NCI-H226 (cell line): Measurements from ENCODE around the gene ERBB2.

Source experiments
- DNase-seq: peaks from one replicate; pipeline ENCODE4 v3.0.0-alpha.2; 2015

Gene ERBB2

DNA sequence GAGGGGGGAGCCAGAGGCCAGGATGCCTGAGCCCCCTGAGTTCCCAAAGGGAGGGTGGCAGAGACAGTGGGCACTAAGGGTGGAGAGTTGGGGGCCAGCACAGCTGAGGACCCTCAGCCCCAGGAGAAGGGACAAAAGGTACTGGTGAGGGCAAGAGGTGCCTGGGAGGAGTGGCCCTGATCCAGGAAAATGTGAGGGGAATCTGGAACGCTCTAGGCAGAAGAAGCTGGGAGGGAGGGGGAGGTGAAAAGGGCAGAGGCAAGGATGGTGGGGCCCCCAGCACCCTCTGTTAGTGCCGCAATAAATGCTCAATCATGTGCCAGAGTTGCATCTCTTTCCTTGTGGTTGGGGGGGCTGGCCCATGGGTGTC is 33.6 kb upstream of the ERBB2 start:
- no peak for DNase-seq

DNA sequence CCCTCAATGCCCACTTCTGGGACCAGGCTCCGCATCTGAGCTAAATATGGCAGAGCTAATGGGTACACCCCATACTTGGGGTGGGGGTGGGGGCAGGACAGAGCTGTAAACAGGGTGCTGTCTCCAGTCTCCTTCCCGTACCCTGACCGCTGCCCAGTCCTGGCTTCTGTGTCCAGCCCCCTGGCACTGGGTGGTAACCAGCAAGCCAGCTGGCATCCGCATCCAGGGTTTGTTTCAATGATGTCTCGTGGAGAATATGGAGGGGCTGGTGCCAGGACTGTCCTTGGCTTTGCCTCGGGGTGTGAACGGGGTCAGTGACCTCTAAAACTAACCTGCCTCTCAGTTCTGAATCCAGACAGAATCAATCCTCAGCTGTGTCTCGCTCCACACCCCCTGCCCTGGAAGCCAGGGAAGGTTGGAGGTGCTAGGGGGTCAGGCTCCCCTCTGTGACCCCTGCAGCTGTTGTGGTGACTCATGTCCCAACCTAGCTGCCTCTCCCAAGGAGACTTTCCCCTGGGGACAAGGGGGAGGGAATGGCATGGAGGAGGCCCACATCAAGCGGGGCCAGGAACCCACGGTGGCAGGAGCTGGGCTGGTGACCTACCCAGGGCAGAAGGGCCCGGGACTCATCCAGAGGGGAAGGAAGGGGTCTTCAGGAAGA is 33.1 kb upstream of the ERBB2 start:
- DNase-seq: no peak

- no peak for DNase-seq
These were observed 32.5 kb upstream of the ERBB2 start for GRCh38 chr17:39667262-39667944.

GRCh38 chr17:39667945-39668924 is 31.6 kb upstream of the ERBB2 start, which contains the start of gene PNMT:
Gene PNMT (plus strand): TSS chr17:39668453. CDS start chr17:39668476, 23 bp downstream.
- peak; percentile 20 for DNase-seq

DNA sequence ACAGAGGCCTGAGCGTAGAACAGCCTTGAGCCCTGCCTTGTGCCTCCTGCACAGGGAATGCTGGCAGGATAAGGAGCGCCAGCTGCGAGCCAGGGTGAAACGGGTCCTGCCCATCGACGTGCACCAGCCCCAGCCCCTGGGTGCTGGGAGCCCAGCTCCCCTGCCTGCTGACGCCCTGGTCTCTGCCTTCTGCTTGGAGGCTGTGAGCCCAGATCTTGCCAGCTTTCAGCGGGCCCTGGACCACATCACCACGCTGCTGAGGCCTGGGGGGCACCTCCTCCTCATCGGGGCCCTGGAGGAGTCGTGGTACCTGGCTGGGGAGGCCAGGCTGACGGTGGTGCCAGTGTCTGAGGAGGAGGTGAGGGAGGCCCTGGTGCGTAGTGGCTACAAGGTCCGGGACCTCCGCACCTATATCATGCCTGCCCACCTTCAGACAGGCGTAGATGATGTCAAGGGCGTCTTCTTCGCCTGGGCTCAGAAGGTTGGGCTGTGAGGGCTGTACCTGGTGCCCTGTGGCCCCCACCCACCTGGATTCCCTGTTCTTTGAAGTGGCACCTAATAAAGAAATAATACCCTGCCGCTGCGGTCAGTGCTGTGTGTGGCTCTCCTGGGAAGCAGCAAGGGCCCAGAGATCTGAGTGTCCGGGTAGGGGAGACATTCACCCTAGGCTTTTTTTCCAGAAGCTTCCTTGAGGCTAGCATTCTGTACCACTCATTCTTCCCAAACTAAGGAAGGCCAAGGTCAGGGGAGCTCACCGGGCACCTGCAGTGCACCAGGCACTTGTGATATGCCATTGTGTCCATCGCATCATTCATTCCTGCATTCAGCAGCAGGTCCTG is 29.7 kb upstream of the ERBB2 start:
- DNase-seq: no peak

DNA sequence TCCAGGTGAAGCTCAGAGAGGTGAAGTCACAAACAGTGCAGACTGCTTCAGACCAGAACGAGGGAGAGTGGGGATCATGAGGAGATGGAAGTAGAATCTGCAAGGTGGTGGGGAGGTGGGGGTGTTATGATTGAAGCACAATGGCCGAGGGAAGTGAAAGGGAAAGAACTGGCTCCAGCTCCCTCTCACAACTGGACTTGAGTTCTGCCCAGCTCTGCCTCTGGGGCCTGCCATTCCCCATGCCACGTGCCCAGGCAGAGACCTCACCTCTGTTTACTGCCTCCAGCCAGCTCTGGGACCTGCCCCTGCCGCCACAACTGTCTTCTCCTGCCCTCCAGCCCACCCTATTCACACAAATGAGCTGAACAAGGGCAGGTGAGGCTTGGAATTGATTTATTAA is 29.1 kb upstream of the ERBB2 start:
- DNase-seq: no peak

DNA sequence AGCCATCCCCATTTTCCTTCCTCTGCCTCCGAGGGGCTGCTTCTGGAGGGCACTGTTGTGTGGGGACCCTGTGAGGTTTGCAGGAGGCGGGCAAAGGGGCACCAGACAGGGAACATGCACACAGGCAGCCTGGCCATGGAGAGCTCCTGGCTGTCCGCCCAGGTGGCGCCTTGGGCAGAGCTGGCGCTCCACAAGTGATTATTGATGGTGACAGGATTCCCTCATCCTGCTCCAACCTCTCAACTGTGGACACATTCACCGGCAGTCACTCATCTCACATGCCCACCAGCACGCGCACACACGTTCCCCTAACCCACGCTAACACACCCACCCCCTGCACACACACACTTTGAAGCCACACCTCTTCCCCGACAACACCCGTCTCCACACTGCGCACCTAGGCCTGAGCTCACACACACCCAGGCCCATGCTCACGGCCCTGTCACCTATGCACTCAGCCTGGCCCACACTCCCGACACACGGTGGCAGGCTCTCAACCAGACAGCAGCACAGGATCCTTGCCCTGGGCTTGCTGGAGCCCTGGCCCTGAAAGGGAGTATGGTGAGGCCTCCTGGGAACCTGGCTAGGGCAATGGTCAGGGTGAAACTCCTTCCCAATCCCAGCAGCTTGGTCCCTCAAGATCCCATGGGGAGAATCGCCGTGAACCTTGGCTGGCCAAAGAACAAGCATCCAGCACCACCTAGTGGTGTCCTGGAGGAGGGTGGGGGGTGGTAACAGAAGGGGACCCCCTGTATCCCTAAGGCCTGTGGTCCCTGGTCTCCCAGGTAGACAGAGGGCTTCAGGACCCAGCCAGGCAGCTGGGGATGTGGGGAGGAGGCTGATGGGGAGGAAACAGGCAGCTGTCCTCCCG is 28.0 kb upstream of the ERBB2 start:
- no peak for DNase-seq

GRCh38 chr17:39672522-39673334 is 27.1 kb upstream of the ERBB2 start:
- DNase-seq: no peak

GRCh38 chr17:39673335-39674081 is 26.4 kb upstream of the ERBB2 start:
- no peak for DNase-seq

- no peak for DNase-seq
These were observed 25.7 kb upstream of the ERBB2 start for GRCh38 chr17:39674179-39674578.

- DNase-seq: no peak
These were observed 25.0 kb upstream of the ERBB2 start for GRCh38 chr17:39674702-39675389.

GRCh38 chr17:39675390-39676082 is 24.3 kb upstream of the ERBB2 start:
- no peak for DNase-seq

DNA sequence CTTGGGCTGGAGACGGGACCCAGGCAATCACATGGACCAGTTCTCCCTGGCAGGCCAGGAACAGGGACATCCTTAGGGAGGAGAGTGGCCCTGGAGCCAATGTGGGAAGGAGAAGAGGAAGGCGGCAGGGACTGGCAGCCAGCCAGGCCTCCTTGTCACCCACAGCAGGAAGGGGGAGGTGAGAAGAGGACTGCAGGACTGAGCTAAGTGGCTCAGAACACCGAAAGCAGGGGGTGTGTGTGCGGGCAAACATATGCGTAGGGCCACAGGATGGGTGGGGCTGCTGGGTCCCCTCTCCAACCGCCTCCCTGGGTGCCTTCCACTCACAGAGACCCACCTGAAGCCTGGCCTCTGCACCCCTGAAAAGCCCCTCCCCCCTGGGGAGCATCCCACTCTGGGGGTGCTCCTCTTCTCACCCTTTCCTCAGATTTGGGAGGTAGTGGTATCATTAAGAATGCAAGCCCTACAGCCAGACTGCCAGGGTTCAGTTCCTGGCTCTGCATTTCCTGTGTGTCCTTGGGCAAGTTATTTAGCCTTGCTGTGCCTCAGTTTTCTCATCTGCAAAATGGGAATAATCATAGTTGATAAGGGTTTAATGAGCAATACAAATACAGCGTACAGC is 23.6 kb upstream of the ERBB2 start:
- DNase-seq: no peak

GRCh38 chr17:39677072-39677471 is 22.8 kb upstream of the ERBB2 start:
- DNase-seq: no peak

DNA sequence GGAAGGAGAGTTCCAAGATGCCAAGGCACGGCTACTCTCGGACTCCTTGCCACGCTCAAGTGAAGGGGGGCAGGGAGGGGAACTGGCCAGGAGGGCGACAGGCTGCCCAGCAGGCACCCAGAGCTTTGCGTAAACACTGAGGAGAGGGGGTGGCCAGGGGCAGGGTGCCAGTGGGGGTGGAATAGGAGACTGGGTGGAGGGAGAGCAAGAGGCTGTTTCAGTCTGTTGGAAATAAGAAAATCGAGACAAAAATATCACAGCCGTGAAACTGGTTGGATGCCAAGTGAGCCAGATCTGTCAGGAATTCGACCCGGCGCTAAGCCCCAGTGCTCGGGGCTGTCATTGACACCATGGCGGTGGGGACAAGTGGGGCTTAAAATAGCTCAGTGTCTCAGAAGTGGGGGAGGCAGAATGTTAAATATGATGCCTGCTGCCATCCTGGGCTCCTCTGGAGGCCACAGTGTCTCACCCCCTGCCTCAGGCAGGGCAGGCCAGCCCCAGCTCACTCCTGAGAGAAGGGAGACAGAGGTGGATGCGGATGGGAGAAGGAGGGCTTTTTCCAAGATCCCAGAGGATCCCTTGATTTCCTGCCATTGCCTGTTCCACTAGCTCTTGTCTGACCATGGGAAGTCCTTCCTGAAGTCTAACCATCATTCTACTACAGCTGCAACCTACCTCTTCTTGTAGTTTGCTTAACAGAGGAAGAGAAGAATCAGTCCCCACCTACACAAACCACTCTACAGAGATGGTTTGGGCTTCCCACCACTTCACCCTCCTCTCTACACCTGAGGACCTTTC is 22.1 kb upstream of the ERBB2 start:
- no peak for DNase-seq

DNA sequence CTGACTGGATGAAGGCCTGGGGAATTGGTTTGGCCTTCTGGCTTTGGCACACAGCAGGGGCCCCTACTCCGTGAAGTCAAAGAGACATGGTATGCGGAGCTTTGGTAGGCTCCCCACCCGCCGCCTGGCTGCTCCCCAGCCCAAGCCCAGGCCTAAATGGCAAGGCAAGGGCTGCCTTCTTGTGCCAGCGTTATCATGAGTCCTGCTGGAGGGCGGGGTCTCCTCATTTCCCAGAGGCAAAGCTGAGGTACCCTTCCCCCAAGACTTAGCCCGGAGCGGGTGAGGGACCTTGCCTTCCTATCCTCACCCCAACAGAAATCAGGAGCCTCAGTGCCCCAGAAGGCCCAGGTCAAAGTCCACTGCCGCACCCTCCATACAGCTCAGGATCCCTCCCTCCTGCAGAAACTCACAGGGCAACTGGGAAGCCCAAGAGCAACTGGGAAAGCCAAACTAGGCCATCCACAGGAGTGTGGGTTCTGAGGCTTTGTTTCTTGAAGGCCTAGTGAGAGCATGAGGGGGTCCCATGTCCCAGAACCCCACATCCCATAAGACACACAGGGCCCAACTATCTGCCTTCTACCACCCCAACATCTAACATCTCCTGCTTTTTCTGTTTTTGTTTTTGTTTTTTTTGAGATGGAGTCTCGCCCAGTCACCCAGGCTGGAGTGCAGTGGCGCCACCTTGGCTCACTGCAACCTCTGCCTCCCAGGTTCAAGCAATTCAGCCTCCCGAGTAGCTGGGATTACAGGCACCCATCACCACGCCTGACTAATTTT is 21.3 kb upstream of the ERBB2 start:
- no peak for DNase-seq
